Rectal smooth muscle tissue (tissue), 1 donor: ENCODE measurements around the gene SLAMF6.
"Not testable (repeated sequence)": the region's sequence is repeated elsewhere in the genome, so short reads cannot be mapped to it uniquely, and the experiment has no call there.

Experiments
- H3K27ac ChIP-seq: one replicate; pipeline ENCODE4 v1.7.0; 2013; ENCODE audit warnings: low read depth, low read length, inconsistent platforms
- H3K27me3 ChIP-seq: one replicate; pipeline ENCODE4 v1.7.0; 2013; ENCODE audit warnings: low read length; ENCODE audit not compliant: control insufficient read depth, insufficient read depth
- H3K36me3 ChIP-seq: one replicate; pipeline ENCODE4 v1.7.0; 2013; ENCODE audit warnings: low read length; ENCODE audit not compliant: control insufficient read depth, insufficient read depth
- H3K4me1 ChIP-seq: one replicate; pipeline ENCODE4 v1.7.0; 2013; ENCODE audit warnings: low read length; ENCODE audit not compliant: control insufficient read depth, insufficient read depth
- H3K4me3 ChIP-seq: one replicate; pipeline ENCODE4 v1.7.0; 2013; ENCODE audit warnings: low read length
- H3K9ac ChIP-seq: one replicate; pipeline ENCODE4 v1.7.0; 2013; ENCODE audit warnings: low read length

Gene SLAMF6

DNA sequence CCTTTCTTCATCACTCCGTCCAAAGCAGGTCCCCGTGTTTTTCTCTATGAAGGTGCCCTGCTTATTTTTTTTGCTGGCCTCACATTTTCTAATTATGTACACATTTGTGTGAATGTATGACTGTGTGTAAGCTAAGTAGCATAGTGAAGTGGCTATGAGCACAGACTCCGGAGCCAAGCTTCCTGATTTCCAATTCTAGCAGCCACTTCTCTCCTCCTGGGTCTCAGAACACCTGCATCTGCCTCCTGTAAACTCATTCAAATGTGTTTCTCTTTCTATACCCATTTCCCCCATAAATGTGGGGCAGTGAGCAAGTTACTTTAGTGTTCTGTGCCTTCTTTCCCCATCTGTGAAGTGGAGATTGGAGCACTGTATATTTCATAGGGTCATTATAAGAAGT is 2.1 kb downstream of the SLAMF6 start:
- Histone ChIP-seq H3K36me3 (no peaks in the 10 kb centered on the region), H3K4me1 (no peaks in the 10 kb centered on the region), H3K27me3 (no peaks in the 10 kb centered on the region), H3K4me3 (no peak overlapping the region), H3K27ac (no peak overlapping the region), H3K9ac (no peak overlapping the region)

DNA sequence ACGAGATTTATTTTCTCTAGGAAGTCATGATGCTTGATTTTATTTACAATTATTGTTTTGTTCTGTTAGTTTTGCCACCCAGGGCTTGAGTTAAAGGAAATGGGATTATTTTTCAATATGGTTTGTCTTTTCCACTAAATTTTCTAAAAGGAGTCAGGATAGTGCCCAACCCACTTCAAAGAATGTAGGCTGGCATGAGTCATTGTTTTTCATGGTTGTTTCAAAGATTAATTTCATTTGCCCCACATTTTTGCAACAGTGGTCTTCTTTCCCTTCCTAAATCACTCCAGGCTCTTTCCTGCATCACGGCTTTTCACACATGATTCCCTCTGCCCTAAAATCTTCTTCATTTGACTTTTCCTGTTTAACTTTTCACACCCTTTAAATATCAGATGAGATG is 2.5 kb downstream of the SLAMF6 start:
- no peak overlapping the region for H3K9ac ChIP-seq
- no peak overlapping the region for H3K27ac ChIP-seq
- no peaks in the 10 kb centered on the region for H3K36me3 ChIP-seq
- no peaks in the 10 kb centered on the region for H3K27me3 ChIP-seq
- H3K4me3 ChIP-seq: no peak overlapping the region
- H3K4me1 ChIP-seq: no peaks in the 10 kb centered on the region

DNA sequence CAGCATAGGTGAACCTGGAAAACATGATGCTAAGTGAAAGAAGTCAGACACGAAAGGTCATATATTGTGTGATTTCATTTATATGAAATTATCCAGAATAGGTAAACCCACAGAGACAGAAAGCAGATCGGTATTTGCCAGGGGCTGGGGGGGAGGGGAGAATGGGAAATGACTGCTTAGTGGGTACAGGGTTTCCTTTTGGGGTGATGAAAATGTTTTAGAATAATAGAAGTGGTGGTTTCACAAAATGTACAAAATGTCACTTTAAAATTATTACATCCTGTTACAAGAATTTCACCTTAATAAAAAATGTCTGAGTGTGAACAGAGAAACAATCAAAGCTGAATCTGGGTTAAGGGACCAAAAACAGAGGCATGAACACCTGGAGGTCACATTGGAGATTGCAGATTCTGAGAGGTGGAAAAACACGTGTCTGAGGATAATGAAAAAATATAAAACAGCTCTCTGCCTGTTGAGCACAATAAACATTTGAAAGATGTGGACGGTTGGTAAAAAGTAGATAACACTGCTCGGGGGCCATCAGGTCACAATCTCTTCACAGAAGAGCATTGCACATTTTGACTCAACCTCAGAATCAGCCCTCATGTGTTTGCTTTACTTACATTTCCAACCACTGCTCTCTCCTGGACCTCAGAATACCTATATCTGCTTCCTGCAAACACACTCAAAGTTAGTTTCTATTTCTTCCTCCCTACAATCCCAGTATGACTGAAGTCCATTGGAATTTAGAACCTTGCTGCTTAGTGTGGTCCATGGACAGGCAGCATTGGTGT is 3.2 kb downstream of the SLAMF6 start:
- Histone ChIP-seq H3K36me3 (no peaks in the 10 kb centered on the region), H3K9ac (no peak overlapping the region), H3K4me1 (no peaks in the 10 kb centered on the region), H3K27me3 (no peaks in the 10 kb centered on the region), H3K27ac (no peak overlapping the region), H3K4me3 (no peak overlapping the region)

DNA sequence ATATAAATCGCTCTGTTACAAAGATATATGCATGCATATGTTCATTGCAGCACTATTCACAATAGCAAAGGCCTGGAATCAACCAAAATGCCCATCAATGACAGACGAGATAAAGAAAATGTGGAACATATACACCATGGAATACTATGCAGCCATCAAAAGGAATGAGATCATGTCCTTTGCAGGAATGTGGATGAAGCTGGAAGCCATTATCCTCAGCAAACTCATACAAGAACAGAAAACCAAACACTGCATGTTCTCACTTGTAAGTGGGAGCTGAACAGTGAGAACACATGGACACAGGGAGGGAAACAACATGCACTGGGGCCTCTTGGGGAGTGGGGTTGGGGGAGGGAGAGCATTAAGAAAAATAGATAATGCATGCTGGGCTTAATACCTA is 5.5 kb downstream of the SLAMF6 start:
- H3K9ac ChIP-seq, H3K36me3 ChIP-seq, H3K27ac ChIP-seq, H3K4me1 ChIP-seq, H3K27me3 ChIP-seq, H3K4me3 ChIP-seq: not testable (repeated sequence)

DNA sequence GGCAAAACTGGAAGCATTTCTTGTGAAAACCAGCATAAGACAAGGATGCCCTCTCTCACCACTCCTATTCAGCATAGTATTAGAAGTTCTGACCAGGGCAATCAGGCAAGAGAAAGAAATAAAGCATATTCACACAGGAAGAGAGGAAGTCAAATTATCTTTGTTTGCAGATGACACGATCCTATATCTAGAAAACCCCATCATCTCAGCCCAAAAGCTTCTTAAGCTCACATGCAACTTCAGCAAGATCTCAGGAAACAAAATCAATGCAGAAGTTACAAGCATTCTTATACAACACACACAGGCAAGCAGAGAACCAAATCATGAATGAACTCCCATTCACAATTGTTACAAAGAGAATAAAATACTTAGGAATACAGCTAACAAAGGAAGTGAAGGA is 7.1 kb downstream of the SLAMF6 start:
- H3K36me3 ChIP-seq, H3K4me1 ChIP-seq, H3K27ac ChIP-seq, H3K9ac ChIP-seq, H3K4me3 ChIP-seq, H3K27me3 ChIP-seq: not testable (repeated sequence)

DNA sequence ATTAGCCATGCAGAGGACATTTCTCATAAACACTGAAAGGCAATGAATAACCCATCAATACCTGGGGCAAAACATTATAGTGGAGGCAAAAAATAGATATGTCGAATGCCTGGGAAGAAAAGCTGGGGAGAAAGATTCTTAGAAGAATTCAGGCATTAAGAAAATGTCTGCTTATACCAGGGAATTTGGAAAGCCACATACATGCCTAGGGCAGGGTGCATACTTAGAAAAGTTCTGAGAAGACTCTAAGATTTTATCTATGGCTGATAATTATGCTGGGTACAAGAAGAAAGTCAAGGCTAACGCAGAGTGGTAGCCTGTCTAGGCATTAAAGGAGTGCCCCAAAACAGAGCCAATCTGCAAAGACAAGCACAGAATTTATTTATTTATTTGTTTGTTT is 18.4 kb downstream of the SLAMF6 start:
- no peak overlapping the region for H3K27ac ChIP-seq
- H3K36me3 ChIP-seq: no peaks in the 10 kb centered on the region
- no peak overlapping the region for H3K9ac ChIP-seq
- H3K4me1 ChIP-seq: no peaks in the 10 kb centered on the region
- H3K4me3 ChIP-seq: no peak overlapping the region
- no peaks in the 10 kb centered on the region for H3K27me3 ChIP-seq

DNA sequence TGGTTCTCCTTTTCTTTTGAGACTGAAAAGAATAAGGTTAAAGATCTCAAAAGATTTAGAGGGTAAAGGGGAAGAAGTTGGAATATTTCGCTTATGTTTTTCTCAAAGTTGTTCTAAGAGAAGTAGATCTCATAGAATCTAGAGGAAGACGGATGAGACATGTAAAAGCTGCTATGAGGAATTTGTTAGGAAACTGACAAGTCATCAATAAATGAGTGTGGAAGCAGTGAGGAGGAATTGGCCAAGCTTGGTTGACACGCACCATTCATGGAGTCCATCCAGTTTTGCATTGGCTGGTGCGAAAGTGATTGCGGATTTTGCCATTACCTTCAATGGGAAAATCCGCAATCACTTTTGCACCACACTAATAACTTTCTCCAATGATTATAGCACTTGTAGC is 20.0 kb downstream of the SLAMF6 start:
- no peaks in the 10 kb centered on the region for H3K36me3 ChIP-seq
- H3K9ac ChIP-seq: no peak overlapping the region
- no peak overlapping the region for H3K27ac ChIP-seq
- H3K4me3 ChIP-seq: no peak overlapping the region
- no peaks in the 10 kb centered on the region for H3K4me1 ChIP-seq
- H3K27me3 ChIP-seq: no peaks in the 10 kb centered on the region

DNA sequence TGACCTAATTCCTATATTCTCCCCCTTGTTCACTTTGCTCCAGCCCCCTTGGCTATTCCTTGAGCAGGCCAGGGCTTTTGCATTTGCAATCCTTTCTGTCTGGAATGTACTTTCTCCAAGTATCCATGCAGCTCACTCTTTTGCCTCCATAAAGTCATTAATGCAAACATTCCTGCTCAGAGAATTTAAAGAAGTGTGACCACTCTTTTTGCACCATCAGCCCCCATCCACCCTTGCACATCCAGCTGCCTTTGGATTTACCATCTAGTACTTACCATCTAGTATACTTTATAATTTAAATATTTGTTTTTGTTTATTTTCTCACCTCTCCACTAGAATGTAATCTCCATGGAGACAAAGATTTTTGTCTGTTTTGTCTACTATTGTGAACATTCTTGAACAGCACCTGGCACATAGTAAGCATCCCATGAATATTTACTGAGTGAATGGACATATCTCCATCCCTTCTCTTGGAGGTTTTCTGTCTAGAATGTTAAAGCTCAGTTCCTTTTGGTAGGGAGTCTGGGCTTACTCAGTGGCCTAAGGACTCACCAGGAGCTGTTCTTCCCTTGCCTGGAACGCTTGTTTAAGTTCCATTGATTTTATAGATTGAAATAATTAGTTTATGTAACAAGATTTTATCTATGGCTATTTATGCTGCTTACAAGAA is 22.6 kb downstream of the SLAMF6 start:
- no peaks in the 10 kb centered on the region for H3K4me1 ChIP-seq
- no peak overlapping the region for H3K27ac ChIP-seq
- H3K9ac ChIP-seq: no peak overlapping the region
- no peaks in the 10 kb centered on the region for H3K36me3 ChIP-seq
- H3K4me3 ChIP-seq: no peak overlapping the region
- H3K27me3 ChIP-seq: no peaks in the 10 kb centered on the region

DNA sequence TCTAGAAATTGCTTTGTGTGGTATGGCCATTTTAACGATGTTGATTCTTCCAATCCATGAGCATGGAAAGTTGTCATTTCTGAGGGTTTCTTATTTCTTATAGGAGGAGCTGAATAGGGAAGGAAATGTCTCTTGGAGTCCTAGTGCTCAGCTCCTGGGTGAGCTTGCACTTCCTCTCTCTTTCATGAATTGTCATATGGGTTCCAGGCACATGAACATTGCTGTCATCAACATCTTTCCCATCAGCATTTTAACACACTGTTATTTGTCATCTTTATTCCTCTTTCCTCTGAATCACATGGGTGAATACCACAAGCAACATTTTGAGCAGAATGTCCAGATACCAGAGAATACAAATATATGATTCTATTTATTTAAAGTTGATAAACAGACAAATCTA is 23.4 kb downstream of the SLAMF6 start:
- Histone ChIP-seq H3K36me3 (no peaks in the 10 kb centered on the region), H3K4me3 (no peak overlapping the region), H3K9ac (no peak overlapping the region), H3K27ac (no peak overlapping the region), H3K4me1 (no peaks in the 10 kb centered on the region), H3K27me3 (no peaks in the 10 kb centered on the region)

DNA sequence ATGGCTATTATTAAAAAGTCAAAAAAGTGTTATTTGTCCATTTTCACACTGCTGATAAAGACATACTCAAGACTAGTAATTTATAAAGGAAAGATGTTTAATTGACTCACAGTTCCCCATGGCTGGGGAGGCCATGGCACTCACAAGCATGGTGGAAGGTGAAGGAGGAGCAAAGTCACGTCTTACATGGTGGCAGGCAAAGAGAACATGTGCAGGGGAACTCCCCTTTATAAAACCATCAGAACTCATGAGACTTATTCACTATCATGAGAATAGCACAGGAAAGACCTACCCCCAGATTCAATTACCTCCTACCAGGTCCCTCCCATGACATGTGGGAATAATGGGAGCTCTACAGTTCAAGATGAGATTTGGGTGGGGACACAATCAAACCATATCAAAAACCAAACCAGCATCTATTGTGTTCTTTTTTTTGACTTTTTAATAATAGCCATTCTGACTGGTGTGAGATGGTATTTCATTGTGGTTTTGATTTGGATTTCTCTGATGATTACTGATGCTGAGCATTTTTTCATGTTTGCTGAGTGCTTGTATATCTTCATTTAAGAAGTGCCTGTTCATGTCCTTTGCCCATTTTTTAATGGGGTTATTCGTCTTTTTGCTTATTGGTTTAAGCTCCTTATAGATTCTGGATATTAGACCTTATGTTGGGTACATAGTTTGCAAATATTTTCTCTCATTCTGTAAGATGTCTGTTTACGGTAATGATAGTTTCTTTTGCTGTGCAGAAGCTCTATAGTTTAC is 24.6 kb downstream of the SLAMF6 start:
- not testable (repeated sequence) for H3K27me3 ChIP-seq, H3K27ac ChIP-seq, H3K36me3 ChIP-seq, H3K4me1 ChIP-seq, H3K9ac ChIP-seq, H3K4me3 ChIP-seq

DNA sequence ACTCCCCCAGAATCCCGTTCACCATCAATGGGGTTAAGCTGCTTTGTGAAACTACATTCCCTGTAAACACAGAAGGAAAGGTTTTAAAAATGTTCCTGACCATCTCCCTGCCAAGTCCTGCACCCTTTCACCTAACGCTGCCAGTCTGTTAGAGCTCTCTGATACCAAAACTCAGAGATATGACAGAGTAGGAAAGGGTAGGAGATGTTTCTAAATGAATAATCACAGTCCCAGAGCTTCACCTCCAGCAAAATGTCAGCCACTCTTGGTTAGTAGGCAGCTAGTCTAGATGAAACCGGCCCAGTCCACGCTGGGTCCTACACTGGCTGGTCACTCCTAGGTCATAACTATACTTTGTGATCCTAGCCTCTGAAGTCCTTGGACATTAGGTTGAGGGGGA is 26.7 kb downstream of the SLAMF6 start:
- no peak overlapping the region for H3K9ac ChIP-seq
- no peaks in the 10 kb centered on the region for H3K4me1 ChIP-seq
- H3K27me3 ChIP-seq: no peaks in the 10 kb centered on the region
- no peaks in the 10 kb centered on the region for H3K36me3 ChIP-seq
- H3K27ac ChIP-seq: no peak overlapping the region
- no peak overlapping the region for H3K4me3 ChIP-seq

DNA sequence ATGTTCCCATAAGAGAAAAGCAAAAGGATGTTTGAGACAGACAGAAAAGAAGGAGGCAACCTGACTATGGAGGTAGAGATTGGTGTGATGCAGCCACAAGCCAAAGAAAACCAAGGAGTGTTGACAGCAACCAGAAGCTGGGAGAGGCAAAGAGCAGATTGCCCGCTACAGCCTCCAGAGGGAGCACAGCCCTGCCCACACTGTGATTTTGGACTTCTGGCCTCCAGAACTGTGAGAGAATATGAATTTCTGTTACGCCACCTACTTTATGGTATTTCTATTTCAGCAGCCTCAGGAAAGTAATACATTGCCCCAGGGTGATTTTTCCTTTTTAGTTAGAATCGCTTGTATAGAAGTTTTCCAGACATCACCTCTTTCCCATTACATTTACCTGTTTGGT is 28.4 kb downstream of the SLAMF6 start:
- H3K27ac ChIP-seq: no peak overlapping the region
- no peaks in the 10 kb centered on the region for H3K27me3 ChIP-seq
- no peak overlapping the region for H3K9ac ChIP-seq
- H3K36me3 ChIP-seq: no peaks in the 10 kb centered on the region
- H3K4me3 ChIP-seq: no peak overlapping the region
- no peaks in the 10 kb centered on the region for H3K4me1 ChIP-seq
